Skeletal muscle tissue (tissue), 4 donors: ENCODE data around the gene TSPAN5. TPM values are rescaled to one million over a fixed set of nuclear protein-coding genes. Genes with fewer than 3 reads are reported as not detected.

ENCODE experiments used
- H3K27ac ChIP-seq: one replicate; pipeline ENCODE4 v1.7.0; 2013; ENCODE audit warnings: mild to moderate bottlenecking, low read depth, low read length, inconsistent platforms
- H3K27me3 ChIP-seq, 3 donors: one replicate each; pipeline ENCODE4 v1.7.0; 2013; ENCODE audit warnings: low read length in 3 of 3; ENCODE audit not compliant: control insufficient read depth in 3 of 3, insufficient read depth in 3 of 3
- H3K36me3 ChIP-seq, 3 donors: one replicate each; pipeline ENCODE4 v1.7.0; 2013; ENCODE audit warnings: low read length in 3 of 3; ENCODE audit not compliant: control insufficient read depth in 3 of 3, insufficient read depth in 3 of 3
- H3K4me1 ChIP-seq, 3 donors: one replicate each; pipeline ENCODE4 v1.7.0; 2013; ENCODE audit warnings: low read length in 3 of 3, mild to moderate bottlenecking in 3 of 3; ENCODE audit not compliant: control insufficient read depth in 3 of 3, insufficient read depth in 3 of 3
- H3K4me3 ChIP-seq, 3 donors: one replicate each; pipeline ENCODE4 v1.7.0; 2013; ENCODE audit warnings: low read length in 3 of 3
- H3K9ac ChIP-seq, 3 donors: one replicate each; pipeline ENCODE4 v1.7.0; 2013; ENCODE audit warnings: low read length in 3 of 3, mild to moderate bottlenecking in 3 of 3, moderate library complexity in 2 of 3, low read depth in 1 of 3
- H3K9me3 ChIP-seq, 3 donors: one replicate each; pipeline ENCODE4 v1.7.0; 2013; ENCODE audit warnings: low read length in 3 of 3; ENCODE audit not compliant: control insufficient read depth in 3 of 3
- total RNA-seq: library from RNA; depleted of rRNA; stranded (reverse); fragments of >200 nt; gene quantifications from one replicate; pipeline ENCODE4 v1.2.3, GENCODE V29; 2014
- donor health status: Osteomylitis.

TSPAN5 gene
- total RNA-seq, 1 donor from 2014 or later = 11.0 TPM

GRCh38 chr4:98688411-98689290, 30.2 kb upstream of the TSPAN5 start:
- no peaks in the 10 kb centered on the region for H3K9me3 ChIP-seq
- H3K27ac ChIP-seq = no peak overlapping the region
- no peak overlapping the region for H3K4me3 ChIP-seq
- no peaks in the 10 kb centered on the region for H3K4me1 ChIP-seq
- no peaks in the 10 kb centered on the region for H3K36me3 ChIP-seq
- H3K9ac ChIP-seq = no peak overlapping the region
- no peaks in the 10 kb centered on the region for H3K27me3 ChIP-seq

GRCh38 chr4:98687876-98688275, 29.5 kb upstream of the TSPAN5 start:
- Histone ChIP-seq H3K27ac (no peak overlapping the region), H3K4me3 (no peak overlapping the region), H3K27me3 (no peaks in the 10 kb centered on the region), H3K36me3 (no peaks in the 10 kb centered on the region), H3K9me3 (no peaks in the 10 kb centered on the region), H3K9ac (no peak overlapping the region), H3K4me1 (no peaks in the 10 kb centered on the region)

- no peak overlapping the region for H3K9ac ChIP-seq
- H3K9me3 ChIP-seq = no peaks in the 10 kb centered on the region
- H3K36me3 ChIP-seq = no peaks in the 10 kb centered on the region
- no peaks in the 10 kb centered on the region for H3K4me1 ChIP-seq
- no peaks in the 10 kb centered on the region for H3K27me3 ChIP-seq
- no peak overlapping the region for H3K4me3 ChIP-seq
- no peak overlapping the region for H3K27ac ChIP-seq
Observed at GRCh38 chr4:98686847-98687246, 28.4 kb upstream of the TSPAN5 start.

- Histone ChIP-seq H3K9me3 (no peaks in the 10 kb centered on the region), H3K36me3 (no peaks in the 10 kb centered on the region), H3K4me1 (no peaks in the 10 kb centered on the region), H3K27me3 (no peaks in the 10 kb centered on the region), H3K9ac (no peak overlapping the region), H3K27ac (no peak overlapping the region), H3K4me3 (no peak overlapping the region)
Observed at GRCh38 chr4:98686043-98686707, 27.8 kb upstream of the TSPAN5 start.

- Histone ChIP-seq H3K27ac (no peak overlapping the region), H3K4me3 (no peak overlapping the region), H3K9ac (no peak overlapping the region), H3K4me1 (no peaks in the 10 kb centered on the region), H3K9me3 (no peaks in the 10 kb centered on the region), H3K36me3 (no peaks in the 10 kb centered on the region), H3K27me3 (no peaks in the 10 kb centered on the region)
Observed at GRCh38 chr4:98685225-98686042, 27.0 kb upstream of the TSPAN5 start.

- Histone ChIP-seq H3K27me3 (no peaks in the 10 kb centered on the region), H3K4me1 (no peaks in the 10 kb centered on the region), H3K9ac (no peak overlapping the region), H3K9me3 (no peaks in the 10 kb centered on the region), H3K27ac (no peak overlapping the region), H3K36me3 (no peaks in the 10 kb centered on the region), H3K4me3 (no peak overlapping the region)
Observed at GRCh38 chr4:98682719-98683118, 24.3 kb upstream of the TSPAN5 start.

GRCh38 chr4:98680806-98681205, 22.4 kb upstream of the TSPAN5 start:
- H3K36me3 ChIP-seq = no peaks in the 10 kb centered on the region
- H3K4me3 ChIP-seq = no peak overlapping the region
- no peak overlapping the region for H3K27ac ChIP-seq
- no peaks in the 10 kb centered on the region for H3K9me3 ChIP-seq
- no peak overlapping the region for H3K9ac ChIP-seq
- no peaks in the 10 kb centered on the region for H3K27me3 ChIP-seq
- no peaks in the 10 kb centered on the region for H3K4me1 ChIP-seq

GRCh38 chr4:98679738-98680137, 21.3 kb upstream of the TSPAN5 start:
- no peaks in the 10 kb centered on the region for H3K9me3 ChIP-seq
- no peak overlapping the region for H3K4me3 ChIP-seq
- no peaks in the 10 kb centered on the region for H3K27me3 ChIP-seq
- no peak overlapping the region for H3K27ac ChIP-seq
- no peaks in the 10 kb centered on the region for H3K36me3 ChIP-seq
- H3K9ac ChIP-seq = no peak overlapping the region
- no peaks in the 10 kb centered on the region for H3K4me1 ChIP-seq

GRCh38 chr4:98677799-98678198, 19.4 kb upstream of the TSPAN5 start:
- no peak overlapping the region for H3K4me3 ChIP-seq
- no peaks in the 10 kb centered on the region for H3K27me3 ChIP-seq
- H3K36me3 ChIP-seq = no peaks in the 10 kb centered on the region
- H3K9ac ChIP-seq = no peak overlapping the region
- H3K27ac ChIP-seq = no peak overlapping the region
- H3K9me3 ChIP-seq = no peaks in the 10 kb centered on the region
- no peaks in the 10 kb centered on the region for H3K4me1 ChIP-seq
